K562 (cell line): Measurements from ENCODE around the gene EPHB2. TPM values are rescaled to one million over a fixed set of nuclear protein-coding genes. Genes with fewer than 3 reads are reported as not detected.

Source experiments
- ATAC-seq: fragments of 200-7000 bp; cut with Tn5 transposase; 3 replicates; pipeline ENCODE4 v1.9.1; 2020; ENCODE audit warnings: moderate library complexity
- BruUV-seq: library from RNA; stranded (reverse); fragments of 400-500 nt; replicated peaks from 2 replicates; lab custom pipeline; 2021; lab: Mats Ljungman, UMichigan
- CTCF ChIA-PET: fragments of 300-600 bp; formaldehyde crosslinking; extraction: SDS; loops from one replicate; lab custom pipeline; 2021; ENCODE audit warnings: low intra/inter-chr PET ratio; lab: Yijun Ruan, JAX
- POLR2A ChIA-PET: fragments of 300-600, 350-650 bp; sonication (Branson Sonifier 250); formaldehyde crosslinking; extraction: SDS; loops from one replicate; lab custom pipeline; 2021; ENCODE audit warnings: antibody characterized with exemption, inconsistent platforms; lab: Yijun Ruan, JAX
- DNase-seq, 4 experiments: peaks; one replicate each; pipeline versions ENCODE4 v3.0.0 to v3.0.0-alpha.2; 2011 to 2018; ENCODE audit warnings: low spot score in 3 of 4, mixed read lengths in 3 of 4; ENCODE audit errors: extremely low read depth in 1 of 4
- FAIRE-seq: peaks from 2 replicates; lab custom pipeline; 2011; peaks lifted over from hg19 to GRCh38; lab: Jason Lieb, UNC
- H2AFZ ChIP-seq: 2 replicates; pipeline ENCODE4 v1.6.0; 2011; ENCODE audit warnings: low read depth, low read length, control low read depth, inconsistent platforms
- H3K27ac ChIP-seq: fragments of 200-600 bp; 3 replicates; pipeline ENCODE4 v1.8.0; 2011; ENCODE audit warnings: low read depth, mild to moderate bottlenecking, control low read depth, inconsistent platforms, low read length, moderate library complexity, mixed read lengths; ENCODE audit errors: extremely low read depth
- H3K27me3 ChIP-seq, 2 experiments: fragments of 300-600 bp in 1 of 2; 2 replicates in 1 of 2; 3 replicates in 1 of 2; pipeline versions ENCODE4 v1.6.0 to v1.8.0; 2011; ENCODE audit warnings: inconsistent platforms in 2 of 2, low read length in 2 of 2, mild to moderate bottlenecking in 1 of 2, mixed read lengths in 1 of 2, moderate library complexity in 1 of 2; ENCODE audit not compliant: control insufficient read depth in 2 of 2, insufficient read depth in 2 of 2
- H3K36me3 ChIP-seq: fragments of 300-600 bp; 3 replicates; pipeline ENCODE4 v1.8.0; 2011; ENCODE audit warnings: mild to moderate bottlenecking, low read length, inconsistent platforms; ENCODE audit not compliant: control insufficient read depth, insufficient read depth
- H3K4me1 ChIP-seq, 2 experiments: fragments of 200-600 bp in 1 of 2; replicated peaks in 1 of 2; 2 replicates in 1 of 2; 3 replicates in 1 of 2; pipeline versions ENCODE4 v1.5.1 to v1.8.0; 2011; ENCODE audit warnings: inconsistent platforms in 2 of 2, low read length in 2 of 2, mild to moderate bottlenecking in 1 of 2, mixed read lengths in 1 of 2, moderate library complexity in 1 of 2; ENCODE audit not compliant: control insufficient read depth in 2 of 2, insufficient read depth in 2 of 2
- H3K4me2 ChIP-seq: 2 replicates; pipeline ENCODE4 v1.6.1; 2011; ENCODE audit warnings: low read length, control low read depth, inconsistent platforms, mixed read lengths; ENCODE audit not compliant: insufficient read depth
- H3K4me3 ChIP-seq: fragments of 200-600 bp; sonication (generic), shearing (Covaris generic); 2 replicates; pipeline ENCODE4 v1.5.1; 2016; ENCODE audit warnings: control low read depth, inconsistent platforms
- H3K79me2 ChIP-seq: fragments of 200-600 bp; 3 replicates; pipeline ENCODE4 v1.8.0; 2011; ENCODE audit warnings: low read length, inconsistent platforms; ENCODE audit not compliant: control insufficient read depth, insufficient read depth
- H3K9ac ChIP-seq, 2 experiments: 2 replicates each; pipeline versions ENCODE4 v1.6.0 to v1.6.1; 2011; ENCODE audit warnings: low read depth in 2 of 2, low read length in 2 of 2, control low read depth in 1 of 2, inconsistent platforms in 1 of 2, mild to moderate bottlenecking in 1 of 2, mixed read lengths in 1 of 2; ENCODE audit not compliant: insufficient read depth in 1 of 2
- H3K9me1 ChIP-seq: one replicate; pipeline ENCODE4 v1.6.0; 2011; ENCODE audit warnings: inconsistent platforms, mild to moderate bottlenecking, low read length, moderate library complexity; ENCODE audit not compliant: control insufficient read depth, insufficient read depth
- H3K9me3 ChIP-seq: replicated peaks from 2 replicates; pipeline ENCODE4 v1.5.1; 2011; ENCODE audit warnings: low read depth, low read length, inconsistent platforms; ENCODE audit not compliant: control insufficient read depth, insufficient read depth
- H4K20me1 ChIP-seq: replicated peaks from 2 replicates; pipeline ENCODE4 v1.6.1; 2011; ENCODE audit warnings: low read length, inconsistent platforms, mixed read lengths; ENCODE audit not compliant: control insufficient read depth, insufficient read depth
- CREB1 ChIP-seq, 2 experiments: sonication (generic) in 1 of 2; formaldehyde crosslinking in 1 of 2; IDR thresholded peaks; 2 replicates each; pipeline versions ENCODE4 v1.6.1 to v1.8.0; 2012 to 2022; ENCODE audit warnings: inconsistent platforms in 1 of 2, mild to moderate bottlenecking in 1 of 2, missing genetic modification reagents in 1 of 2, moderate library complexity in 1 of 2
- ETV1 ChIP-seq: fragments of 450-650 bp; conservative IDR thresholded peaks from 2 replicates; pipeline ENCODE4 v1.6.1; 2016; ENCODE audit warnings: missing genetic modification characterization, control low read depth, low read depth, missing compliant biosample characterization
- LEF1 ChIP-seq: fragments of 450-650 bp; IDR thresholded peaks from 2 replicates; pipeline ENCODE4 v1.6.1; 2016; ENCODE audit warnings: mild to moderate bottlenecking
- RHOXF2B ChIP-seq: fragments of 250-450 bp; sonication (Bioruptor Pico); conservative IDR thresholded peaks from 2 replicates; pipeline ENCODE4 v1.5.1; 2021
- ZBED1 ChIP-seq: IDR thresholded peaks from 2 replicates; pipeline ENCODE4 v1.6.1; 2014
- ZFP1 ChIP-seq: fragments of 450-650 bp; formaldehyde crosslinking; IDR thresholded peaks from 2 replicates; pipeline ENCODE4 v1.4.0; 2020; ENCODE audit warnings: mild to moderate bottlenecking, mixed read lengths
- ZNF561 ChIP-seq: fragments of 450-650 bp; formaldehyde crosslinking; conservative IDR thresholded peaks from 2 replicates; pipeline ENCODE4 v1.4.0; 2020; ENCODE audit warnings: mild to moderate bottlenecking, moderate library complexity
- ZNF586 ChIP-seq: fragments of 450-650 bp; formaldehyde crosslinking; conservative IDR thresholded peaks from 2 replicates; pipeline ENCODE4 v1.4.0; 2020; ENCODE audit warnings: mild to moderate bottlenecking, moderate library complexity
- WGBS: fragments of 100-300 bp; shearing (Covaris generic); methylation state at CpG from one replicate; pipeline ENCODE4 v1.1.6; 2016; ENCODE audit warnings: low coverage, mixed read lengths; ENCODE audit not compliant: insufficient coverage; ENCODE audit errors: missing lambda C conversion rate; 5-methylcytosine and 5-hydroxymethylcytosine counted together
- in situ Hi-C: fragments of 300-500 bp; cut with MboI; formaldehyde crosslinking; loops from 4 replicates; pipeline ENCODE4 v1.15.0; 2018; ENCODE audit warnings: inconsistent platforms, mixed read lengths
- intact Hi-C: fragments of 100-400 bp; cut with micrococcal nuclease; formaldehyde crosslinking; loops from 2 replicates; pipeline ENCODE4 v1.14.2; 2022
- polyA plus RNA-seq, 8 experiments: library from polyadenylated mRNA; depleted of rRNA in 4 of 8; stranded (reverse) in 5 of 8; unstranded in 3 of 8; fragments of >200 nt; fragmentation: Nextera tagmentation in 2 of 8; fragmentation: Illumina TruSeq in 1 of 8; extraction: Ambion mirVana in 2 of 8; extraction: Trizol in 1 of 8; gene quantifications; 2 replicates each; pipeline versions ENCODE4 v1.2.1 to v1.2.3, GENCODE V29; 2011 to 2014; ENCODE audit warnings: inconsistent platforms in 1 of 8, missing spikeins in 1 of 8
- total RNA-seq, 7 experiments: library from RNA; depleted of rRNA in 6 of 7; stranded (reverse); fragments of >200 nt in 6 of 7; fragmentation: Illumina TruSeq in 2 of 7; extraction: Trizol in 2 of 7; gene quantifications; 2 replicates each; pipeline versions ENCODE4 v1.2.1 to v1.2.3, GENCODE V29; 2011 to 2021; ENCODE audit warnings: low replicate concordance in 1 of 7

The EPHB2 gene
- total and polyA plus RNA-seq, 9 of the 15 experiments (the other 6 are each of a cell fraction or from before 2014, with no cell fraction given): not detected

DNA sequence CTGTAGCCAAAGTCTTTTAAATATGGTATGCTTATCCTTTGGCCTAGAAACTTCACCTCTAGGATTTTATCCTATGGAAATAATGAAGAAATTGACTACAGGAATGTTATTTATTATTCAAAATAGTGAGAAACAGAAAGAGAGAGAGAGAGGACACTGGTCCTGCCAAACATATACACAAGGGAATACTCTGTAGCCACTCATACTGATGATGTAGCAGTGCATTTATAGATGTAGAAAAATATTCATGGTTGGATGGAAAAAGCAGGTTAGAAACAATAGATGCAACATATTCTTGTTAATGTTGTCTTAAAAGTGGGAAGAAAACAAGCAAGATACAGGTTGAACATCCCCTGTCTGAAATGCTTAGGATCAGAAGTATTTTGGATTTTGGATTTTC is 22.2 kb upstream of the EPHB2 start:
- H3K4me1 ChIP-seq: 0 out of 5 replicates have a peak, but pooled peaks cover 0 to 4% of the 10 kb centered on the region in 2 experiments
- H3K27me3 ChIP-seq: peaks cover 32 to 49% of the 10 kb centered on the region in 2 experiments
- no peaks in the 10 kb centered on the region for H3K9me3 ChIP-seq
- no peaks in the 10 kb centered on the region for H3K79me2 ChIP-seq
- no peaks in the 10 kb centered on the region for H3K36me3 ChIP-seq
- no peak overlapping the region for H2AFZ ChIP-seq
- ChIA-PET CTCF (no interaction called here), POLR2A (interaction anchor here (0.8 kb wide), 1 partner anchor 11 kb away, joined by 4 read pairs; no protein-coding TSS in a partner anchor)
- ATAC-seq (no peak), FAIRE-seq (no peak), DNase-seq (no peak)
- in situ Hi-C loops: no loop called here
- intact Hi-C loops: no loop called here
- H3K4me2 ChIP-seq: no peak overlapping the region
- H3K9me1 ChIP-seq: no peaks in the 10 kb centered on the region
- no peak overlapping the region for H3K9ac ChIP-seq
- no TSS peak for BruUV-seq
- peaks cover 14% of the 10 kb centered on the region for H4K20me1 ChIP-seq
- no peak overlapping the region for H3K27ac ChIP-seq
- H3K4me3 ChIP-seq: no peak overlapping the region
- TF ChIP-seq ZFP1 (no peak), CREB1 (IDR thresholded peaks at IDR 0.05) (no peak), CREB1 (CRISPR knock-in tag; IDR thresholded peaks at IDR 0.05) (no peak)

DNA sequence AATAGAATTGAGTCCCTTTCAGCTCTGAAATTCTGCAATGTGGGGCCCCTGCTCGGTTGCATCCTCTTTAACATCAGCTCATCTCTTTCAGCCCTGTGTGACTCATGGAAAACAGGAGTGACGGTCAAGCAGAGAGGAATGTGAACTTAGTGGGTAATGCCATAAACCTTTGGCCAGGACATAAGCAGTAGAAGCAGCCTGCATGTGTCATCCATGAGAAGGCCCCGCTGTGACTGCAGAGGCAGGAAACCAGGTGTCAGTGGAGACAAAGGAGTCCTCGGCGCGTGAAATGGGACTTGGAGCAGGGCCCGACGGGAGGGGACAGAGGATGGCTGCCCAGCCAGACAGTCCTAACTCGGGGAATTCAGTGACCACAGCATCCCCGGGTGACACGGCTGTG is 21.1 kb upstream of the EPHB2 start:
- no peak overlapping the region for H3K27ac ChIP-seq
- no peak for FAIRE-seq
- no peaks in the 10 kb centered on the region for H3K9me3 ChIP-seq
- TF ChIP-seq ZNF561 (CRISPR knock-in tag) (no peak), RHOXF2B (no peak), LEF1 (no peak), ETV1 (tag) (no peak), ZNF586 (CRISPR knock-in tag) (no peak), ZBED1 (no peak)
- ChIA-PET POLR2A (interaction anchor here (0.6 to 1.4 kb wide), 3 partner anchors 9 to 206 kb away, joined by 3 to 4 read pairs (median 3); no protein-coding TSS in a partner anchor), CTCF (no interaction called here)
- H3K4me2 ChIP-seq: no peak overlapping the region
- 0 out of 5 replicates have a peak, but pooled peaks cover 0 to 4% of the 10 kb centered on the region in 2 experiments for H3K4me1 ChIP-seq
- H3K27me3 ChIP-seq: peaks cover 33 to 52% of the 10 kb centered on the region in 2 experiments
- 1% methylated on average over 11 of the region's 11 CpGs for WGBS
- no peaks in the 10 kb centered on the region for H3K9me1 ChIP-seq
- no peak overlapping the region for H3K9ac ChIP-seq
- peaks cover 6% of the 10 kb centered on the region; the same call in 1 of the 2 replicates for H4K20me1 ChIP-seq
- no peak for ATAC-seq
- no peaks in the 10 kb centered on the region for H3K36me3 ChIP-seq
- no peak overlapping the region for H3K4me3 ChIP-seq
- DNase-seq: no peak
- intact Hi-C loops: no loop called here
- no peaks in the 10 kb centered on the region for H3K79me2 ChIP-seq
- in situ Hi-C loops: no loop called here
- no peak overlapping the region for H2AFZ ChIP-seq
- no TSS peak for BruUV-seq
